NCI-H2081 treated with DMSO at 0.1 percent for 48 hours (cell line): Measurements from ENCODE around the gene SUN1.
"Not testable (repeated sequence)": the region's sequence is repeated elsewhere in the genome, so short reads cannot be mapped to it uniquely, and the experiment has no call there.

Source experiments
- DNase-seq: peaks from one replicate; lab custom pipeline; 2025; lab: John Stamatoyannopoulos, UW

The SUN1 gene

GRCh38 chr7:835485-836401, 3.5 kb downstream of the SUN1 start:
- DNase-seq: no peak

DNA sequence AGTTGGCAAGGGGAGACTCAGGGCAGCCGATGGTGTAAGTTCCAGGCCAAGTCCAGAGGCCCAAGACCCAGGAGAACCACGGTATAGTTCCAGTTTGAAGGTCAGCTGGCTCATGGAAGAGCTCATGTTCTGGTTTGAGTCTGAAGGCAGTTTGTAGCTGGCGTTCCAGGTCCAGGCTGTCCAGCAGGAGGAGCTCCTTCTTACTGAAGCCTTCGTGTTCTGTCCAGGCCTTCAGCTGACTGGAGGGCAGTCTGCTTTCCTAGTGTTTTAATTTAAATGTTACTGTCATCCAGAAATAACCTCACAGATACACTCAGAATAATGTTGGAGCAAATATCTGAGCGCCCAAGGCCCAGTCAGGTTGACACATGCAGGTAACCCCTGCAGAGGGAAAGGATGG, 4.2 kb downstream of the SUN1 start:
- DNase-seq: no peak

DNA sequence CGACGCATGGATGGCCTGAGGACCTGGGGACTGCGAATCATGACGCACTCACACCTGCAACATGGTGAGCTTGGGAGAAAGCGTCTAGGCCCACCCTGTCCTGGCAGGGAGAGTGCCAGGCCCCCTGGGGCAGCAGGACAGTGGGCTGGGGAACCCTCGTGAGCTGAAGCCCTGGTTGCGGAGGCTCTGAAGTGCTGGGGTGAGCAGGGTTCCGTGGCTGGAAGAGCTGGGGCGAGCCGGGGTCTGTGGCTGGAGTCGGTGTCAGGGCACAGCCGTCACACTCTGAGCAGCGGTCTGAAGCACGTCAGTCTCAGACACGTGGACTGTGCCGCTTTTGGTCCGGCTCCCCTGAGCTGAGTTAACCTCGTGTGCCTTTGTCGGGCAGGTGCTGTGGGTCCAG, 4.7 kb downstream of the SUN1 start:
- DNase-seq: no peak

DNA sequence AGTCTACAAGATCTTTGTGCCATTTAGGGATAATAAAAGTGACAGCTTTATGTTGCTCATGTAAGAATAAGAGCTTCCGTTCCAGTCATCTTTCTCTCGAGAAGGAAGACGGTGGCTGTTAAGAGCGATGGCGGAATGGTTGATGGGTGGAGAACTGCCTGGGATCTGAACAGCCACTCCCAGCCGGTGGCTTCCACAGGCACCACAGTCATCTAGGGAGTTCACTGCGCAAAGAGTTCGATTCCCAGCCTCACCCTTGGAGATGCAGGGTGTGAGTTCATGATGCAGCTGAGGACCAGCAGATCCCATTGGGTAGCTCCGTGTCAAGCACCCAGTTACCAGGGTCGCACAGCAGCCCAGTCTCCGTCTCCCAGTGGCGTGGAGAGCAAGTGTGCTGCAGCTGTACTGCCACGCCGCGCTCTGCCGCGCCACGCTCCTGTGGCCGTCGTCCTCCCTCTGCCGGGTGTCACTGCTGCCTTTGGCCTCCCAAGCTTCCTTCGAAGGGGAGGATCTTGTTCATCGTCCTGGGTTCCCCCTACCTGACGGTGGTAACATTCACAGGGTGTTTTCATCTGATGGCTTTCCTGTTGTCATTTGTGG, 7.8 kb downstream of the SUN1 start:
- no peak for DNase-seq

DNA sequence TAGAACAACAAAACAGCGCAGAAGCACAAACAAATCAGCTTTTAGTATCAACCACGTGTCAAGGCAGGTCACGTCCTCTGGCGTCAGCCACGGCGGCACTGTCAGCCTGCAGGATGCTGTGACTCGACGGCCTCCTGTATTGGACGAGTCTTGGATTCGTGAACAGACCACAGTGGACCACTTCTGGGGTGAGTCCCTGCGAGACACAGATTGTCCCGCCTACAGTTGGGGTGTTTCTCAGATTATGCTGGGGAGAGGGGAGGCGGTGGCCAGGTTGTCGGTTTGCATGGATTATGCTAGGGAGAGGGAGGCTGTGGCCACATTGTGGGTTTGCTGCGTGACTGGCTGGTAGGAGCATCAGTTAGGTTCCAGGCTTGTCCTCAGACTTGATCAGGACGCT, 9.7 kb downstream of the SUN1 start:
- DNase-seq: no peak

DNA sequence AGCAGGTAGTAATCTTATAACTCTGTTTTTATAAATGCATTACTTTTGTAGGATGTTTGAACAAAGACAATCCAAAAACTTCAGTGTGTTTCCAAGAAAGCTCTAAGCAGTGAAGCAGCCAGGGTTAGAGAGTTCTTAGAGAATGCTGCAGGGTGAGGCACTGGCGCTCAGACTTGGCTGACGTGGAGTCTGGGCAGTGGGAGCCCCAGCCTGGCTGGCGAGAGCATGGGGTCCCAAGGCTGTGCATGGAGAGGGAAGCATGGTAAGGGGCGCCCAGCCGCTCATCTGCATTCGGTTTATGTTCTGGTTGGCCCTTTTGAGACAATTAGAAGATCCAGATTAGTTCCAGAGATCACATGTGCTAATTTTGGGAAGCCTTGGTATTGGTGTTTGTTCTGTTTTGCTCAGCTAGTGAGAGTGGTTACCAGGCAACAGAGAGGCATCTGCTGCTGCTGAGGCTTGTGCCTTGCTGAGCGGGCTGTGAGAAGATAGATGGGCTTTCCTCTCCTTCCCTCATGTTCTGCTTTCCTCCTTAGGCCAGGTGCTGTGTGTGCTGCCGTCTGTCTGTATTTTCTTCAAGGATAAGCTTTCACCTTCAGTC, 10.3 kb downstream of the SUN1 start:
- no peak for DNase-seq

DNA sequence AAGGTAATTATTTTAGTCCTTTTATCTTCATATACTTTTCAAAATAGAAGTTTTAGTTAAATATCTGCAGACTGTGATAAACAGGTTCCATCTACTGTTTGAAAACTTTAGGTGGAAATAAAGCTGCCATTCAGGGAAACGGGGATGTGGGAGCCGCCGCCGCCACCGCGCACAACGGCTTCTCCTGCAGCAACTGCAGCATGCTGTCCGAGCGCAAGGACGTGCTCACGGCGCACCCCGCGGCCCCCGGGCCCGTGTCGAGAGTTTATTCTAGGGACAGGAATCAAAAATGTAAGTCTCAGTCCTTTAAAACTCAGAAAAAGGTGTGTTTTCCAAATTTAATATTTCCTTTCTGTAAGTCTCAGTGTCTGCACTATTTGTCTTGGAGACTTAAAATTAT, 11.0 kb downstream of the SUN1 start:
- DNase-seq: no peak

DNA sequence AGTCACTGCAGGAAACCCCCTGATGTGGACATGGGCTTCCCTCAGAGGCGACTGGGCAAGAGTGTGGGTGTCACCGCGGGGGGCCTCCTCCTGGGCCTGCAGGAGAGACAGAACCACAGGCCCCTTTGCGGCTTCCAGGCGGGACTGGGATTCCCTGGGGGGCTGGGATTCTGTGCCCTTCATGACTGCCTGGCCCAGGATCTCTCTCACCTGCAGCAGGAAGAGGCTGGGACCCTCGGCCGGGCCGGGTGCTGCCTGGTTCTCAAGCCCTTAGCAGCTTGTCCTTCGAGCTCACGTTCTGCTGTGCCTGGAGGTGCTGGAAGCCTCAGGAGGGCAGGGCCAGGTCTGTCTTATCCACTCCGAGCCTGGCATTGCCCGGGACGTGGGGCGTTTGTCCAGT, 11.8 kb downstream of the SUN1 start:
- no peak for DNase-seq

DNA sequence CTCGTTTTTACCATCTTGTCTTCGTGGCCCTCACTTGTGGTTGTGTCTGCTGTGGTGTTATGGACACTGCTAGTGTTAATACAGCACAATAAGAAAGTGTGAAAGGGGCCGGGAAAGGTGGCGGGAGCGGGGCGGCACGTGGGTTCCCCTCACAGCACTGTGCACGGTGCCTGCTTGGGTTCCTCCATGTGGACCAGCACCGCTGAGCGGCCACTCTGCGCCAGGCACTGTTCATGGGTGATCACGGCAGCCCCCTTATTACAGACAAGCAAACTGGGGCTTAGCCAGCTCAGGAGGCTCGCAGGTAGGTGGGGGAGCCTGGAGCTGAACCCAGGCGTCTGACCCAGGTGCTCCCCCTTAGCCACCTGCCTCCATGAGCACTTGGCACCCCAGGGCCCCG, 12.2 kb downstream of the SUN1 start:
- no peak for DNase-seq

DNA sequence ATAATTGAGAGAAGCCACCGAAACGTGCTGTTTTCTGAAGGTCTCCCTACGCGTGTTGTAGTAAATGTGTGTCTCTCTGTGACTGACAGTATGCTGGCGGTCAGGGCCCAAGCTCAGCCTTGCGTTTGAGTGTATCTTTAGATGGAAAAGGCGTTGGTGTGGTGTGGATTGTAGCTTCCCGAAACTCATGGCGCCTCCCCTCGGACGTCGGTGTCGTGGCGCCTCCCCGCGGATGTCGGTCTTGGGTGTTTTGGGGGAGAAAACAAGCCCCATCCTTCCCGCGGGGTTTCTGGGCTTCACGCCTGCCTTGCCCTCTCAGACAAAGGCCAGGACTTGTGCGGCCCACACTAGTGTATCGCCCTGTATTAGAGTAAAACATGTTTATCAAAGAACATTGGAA, 12.8 kb downstream of the SUN1 start:
- no peak for DNase-seq

- DNase-seq: no peak
Measured at GRCh38 chr7:845731-846130, 13.5 kb downstream of the SUN1 start.

DNA sequence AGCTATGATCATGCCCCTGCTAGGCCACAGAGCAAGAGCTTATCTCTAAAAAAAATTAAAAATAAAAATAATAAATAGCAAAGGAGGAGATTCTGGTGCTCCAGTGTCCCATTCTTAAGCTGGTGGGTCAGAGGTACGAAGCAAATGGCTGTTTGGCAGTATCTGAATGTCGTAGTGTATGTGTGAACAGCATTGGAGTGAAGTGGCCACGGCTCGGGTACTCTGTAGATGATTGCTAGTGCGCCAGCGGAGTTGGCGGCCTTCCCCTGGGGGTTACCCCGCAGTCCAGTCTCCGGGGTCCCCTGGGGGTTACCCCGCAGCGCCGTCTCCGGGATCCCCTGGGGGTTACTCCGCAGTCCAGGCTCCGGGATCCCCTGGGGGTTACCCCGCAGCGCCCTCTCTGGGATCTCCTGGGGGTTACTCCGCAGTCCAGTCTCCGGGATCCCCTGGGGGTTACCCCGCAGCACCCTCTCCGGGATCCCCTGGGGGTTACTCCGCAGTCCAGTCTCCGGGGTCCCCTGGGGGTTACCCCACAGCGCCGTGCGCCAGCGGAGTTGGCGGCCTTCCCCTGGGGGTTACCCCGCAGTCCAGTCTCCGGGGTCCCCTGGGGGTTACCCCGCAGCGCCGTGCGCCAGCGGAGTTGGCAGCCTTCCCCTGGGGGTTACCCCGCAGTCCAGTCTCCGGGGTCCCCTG, 14.8 kb downstream of the SUN1 start:
- DNase-seq: not testable (repeated sequence)

DNA sequence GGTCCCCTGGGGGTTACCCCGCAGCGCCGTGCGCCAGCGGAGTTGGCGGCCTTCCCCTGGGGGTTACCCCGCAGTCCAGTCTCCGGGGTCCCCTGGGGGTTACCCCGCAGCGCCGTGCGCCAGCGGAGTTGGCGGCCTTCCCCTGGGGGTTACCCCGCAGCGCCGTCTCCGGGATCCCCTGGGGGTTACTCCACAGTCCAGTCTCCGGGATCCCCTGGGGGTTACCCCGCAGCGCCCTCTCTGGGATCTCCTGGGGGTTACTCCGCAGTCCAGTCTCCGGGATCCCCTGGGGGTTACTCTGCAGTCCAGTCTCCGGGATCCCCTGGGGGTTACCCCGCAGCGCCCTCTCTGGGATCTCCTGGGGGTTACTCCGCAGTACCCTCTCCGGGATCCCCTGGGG, 15.5 kb downstream of the SUN1 start:
- DNase-seq: not testable (repeated sequence)

GRCh38 chr7:849145-849544, 16.9 kb downstream of the SUN1 start:
- no peak for DNase-seq

DNA sequence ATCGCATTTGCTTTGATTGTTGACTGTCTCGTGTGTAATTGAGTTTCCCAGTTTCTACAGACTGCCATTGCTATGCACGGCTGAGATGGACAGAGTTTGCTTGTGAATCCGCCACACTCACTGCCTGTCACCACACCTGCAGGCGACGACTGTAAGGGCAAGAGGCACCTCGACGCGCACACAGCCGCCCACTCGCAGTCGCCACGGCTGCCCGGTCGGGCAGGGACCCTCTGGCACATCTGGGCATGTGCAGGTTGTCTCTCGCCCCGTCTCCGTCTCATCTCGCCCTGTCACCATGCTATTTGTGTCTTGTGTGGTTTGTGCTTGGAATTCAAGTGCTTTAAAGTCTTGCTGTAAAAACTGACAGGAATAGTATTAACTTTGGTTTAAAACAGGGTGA, 17.5 kb downstream of the SUN1 start:
- no peak for DNase-seq

DNA sequence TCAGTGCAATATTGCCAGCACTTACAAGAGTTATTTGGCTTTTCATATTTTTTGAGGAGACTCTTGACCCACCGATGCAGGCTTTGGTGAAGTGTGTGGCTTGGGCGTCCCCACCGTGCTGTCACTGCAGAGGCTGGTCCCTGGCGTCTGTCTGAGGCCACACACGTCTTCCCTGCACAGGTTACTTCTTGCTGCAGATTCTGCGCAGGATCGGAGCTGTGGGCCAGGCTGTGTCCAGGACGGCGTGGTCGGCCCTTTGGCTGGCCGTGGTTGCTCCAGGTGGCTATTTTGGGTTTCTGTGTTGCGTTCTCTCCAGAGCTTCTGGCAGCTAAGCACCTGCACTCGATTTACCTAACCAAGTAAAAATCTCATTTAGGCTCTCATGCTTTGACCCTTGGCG, 18.9 kb downstream of the SUN1 start:
- no peak for DNase-seq

DNA sequence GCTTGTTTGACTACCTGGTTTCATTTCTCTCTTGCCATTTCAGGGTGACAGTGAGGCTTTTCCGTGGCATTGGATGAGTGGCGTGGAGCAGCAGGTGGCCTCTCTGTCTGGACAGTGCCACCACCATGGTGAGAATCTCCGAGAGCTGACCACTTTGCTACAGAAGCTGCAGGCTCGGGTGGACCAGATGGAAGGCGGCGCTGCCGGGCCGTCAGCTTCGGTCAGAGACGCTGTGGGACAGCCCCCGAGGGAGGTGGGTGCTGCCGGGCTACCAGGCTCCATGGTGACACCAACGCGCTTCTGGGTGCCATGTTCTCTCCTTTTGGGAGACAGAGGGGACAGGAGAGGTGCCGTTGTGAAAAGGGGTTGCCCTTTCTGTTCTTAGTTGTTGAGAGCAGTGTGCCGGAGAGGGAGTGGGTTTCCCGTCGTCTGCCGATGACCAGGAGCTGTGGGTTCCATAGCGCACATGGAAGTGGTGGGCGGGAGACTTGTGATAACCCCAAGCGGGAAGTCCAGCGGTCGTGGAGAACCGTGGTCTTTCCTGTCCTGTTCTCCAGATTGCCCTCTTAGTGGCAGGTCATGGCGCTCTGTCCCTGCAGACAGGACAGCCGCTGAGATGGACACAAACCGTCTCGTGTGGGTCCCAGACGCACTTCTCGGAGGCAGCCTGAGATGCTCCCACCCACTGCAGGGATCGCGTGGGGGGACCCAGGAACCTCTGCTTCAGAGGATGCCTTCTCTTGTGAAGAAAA, 21.3 kb downstream of the SUN1 start:
- no peak for DNase-seq

- DNase-seq: no peak
Measured at GRCh38 chr7:854118-854775, 22.0 kb downstream of the SUN1 start.

DNA sequence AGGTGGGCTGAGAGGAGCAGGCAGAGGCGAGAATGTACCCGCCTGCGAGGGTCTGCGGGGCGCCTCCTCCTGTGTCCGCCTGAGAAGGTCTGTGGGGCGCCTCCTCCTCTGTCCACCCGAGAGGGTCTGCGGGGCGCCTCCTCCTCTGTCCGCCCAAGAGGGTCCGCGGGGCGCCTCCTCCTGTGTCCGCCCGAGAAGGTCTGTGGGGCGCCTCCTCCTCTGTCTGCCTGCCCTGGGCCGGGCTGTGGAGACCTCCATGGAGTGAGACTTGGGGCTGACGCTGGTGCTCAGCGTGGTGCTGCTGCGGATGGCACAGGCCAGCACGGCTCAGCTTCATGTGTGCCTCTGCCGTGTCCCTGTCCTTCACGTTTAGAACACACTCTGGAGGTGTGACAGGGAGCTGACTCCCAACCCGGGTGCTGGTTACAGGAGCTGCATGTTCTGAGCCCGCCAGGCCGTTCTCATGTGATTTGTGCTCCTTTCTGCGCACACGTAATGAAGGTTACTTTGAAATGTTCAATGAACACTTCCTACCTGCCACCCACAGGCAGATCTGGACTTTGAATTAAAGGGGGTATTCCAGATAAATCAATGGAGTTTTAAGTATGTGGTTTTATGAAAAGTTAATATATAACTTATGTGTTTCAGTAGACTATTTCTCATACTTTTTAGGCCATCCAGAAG, 23.6 kb downstream of the SUN1 start:
- no peak for DNase-seq

DNA sequence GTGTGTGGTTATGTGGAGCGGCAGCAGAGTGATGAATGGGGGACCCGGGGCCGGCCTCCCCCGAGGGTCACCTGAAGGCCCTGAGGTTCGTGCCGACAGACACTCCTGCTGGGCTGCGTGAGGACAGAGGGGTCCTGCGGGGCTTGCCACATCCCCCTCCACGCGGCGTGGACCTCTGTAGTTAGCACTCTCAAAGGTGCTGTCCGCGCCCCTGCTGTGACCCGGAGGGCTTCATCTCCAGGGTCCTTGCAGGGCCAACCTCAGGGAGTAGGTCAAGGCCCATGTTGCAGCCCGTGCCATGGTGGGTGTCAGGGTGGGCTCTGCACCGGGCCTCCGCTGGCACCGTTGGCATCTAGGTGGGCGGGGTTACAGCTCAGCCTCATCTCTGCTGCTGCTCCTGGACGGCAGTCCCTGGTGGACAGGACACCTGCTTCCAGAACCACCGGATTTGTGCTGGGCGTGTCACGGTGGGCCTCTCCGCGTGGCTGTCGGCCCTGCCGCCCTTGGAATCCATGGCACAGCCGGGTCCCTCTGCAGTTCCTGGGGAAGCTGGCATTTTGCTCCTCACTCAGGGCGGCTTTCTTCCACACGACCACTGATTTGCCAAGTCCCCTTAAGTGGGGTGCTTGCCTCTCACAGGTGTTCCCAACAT, 24.3 kb downstream of the SUN1 start:
- DNase-seq: no peak
